GM21515 (cell line): ENCODE measurements around the gene MED27.

Source experiments
- ATAC-seq: cut with Tn5 transposase; IDR thresholded peaks from one replicate; pipeline ENCODE4 v1.9.1; 2021; ENCODE audit not compliant: unreplicated experiment

Gene MED27

DNA sequence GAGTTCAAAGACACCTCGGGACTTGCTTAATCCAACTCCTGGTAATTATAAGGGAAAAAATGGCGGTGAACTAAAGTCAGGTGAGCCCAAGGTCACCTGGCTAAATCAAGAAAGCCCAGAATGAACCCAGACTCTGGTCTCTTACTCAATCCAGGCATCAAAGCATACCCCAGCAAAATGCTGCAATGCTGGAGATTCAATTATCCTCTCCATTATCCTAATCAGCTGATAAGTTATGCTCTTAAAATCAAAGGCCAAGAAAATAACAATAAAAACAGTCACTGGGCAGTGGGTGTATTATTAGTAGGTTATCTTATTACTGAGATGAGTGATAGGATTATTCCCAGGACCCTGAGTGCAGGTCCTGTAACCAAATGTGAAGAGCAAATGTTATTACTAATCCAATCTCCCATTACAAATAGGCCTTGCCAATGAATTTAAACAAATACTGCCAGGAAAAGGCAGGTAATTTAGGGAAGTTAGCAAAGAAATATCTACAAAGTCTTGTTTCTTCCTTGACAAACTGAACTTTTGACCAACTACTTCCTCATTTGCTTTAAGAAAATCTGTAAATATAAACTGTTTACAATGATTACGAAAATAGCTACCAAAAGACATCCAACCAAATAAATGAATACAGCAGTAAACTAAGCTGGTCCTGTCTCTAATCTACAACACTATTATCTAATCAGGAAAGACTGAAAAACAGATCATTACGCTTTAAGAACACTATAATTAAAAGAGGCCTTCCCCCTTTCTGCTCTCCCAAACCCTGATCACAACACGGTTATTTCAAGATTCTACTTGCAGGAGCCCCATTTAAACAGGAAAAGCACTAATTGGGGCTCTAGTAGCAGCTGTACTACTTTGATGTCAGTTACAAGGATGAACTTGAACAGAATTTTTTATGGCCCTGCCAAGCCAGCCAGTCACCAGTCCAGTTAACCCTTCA lies 103.2 kb downstream of the MED27 start:
- ATAC-seq, result no peak

GRCh38 chr9:131972889-131973288 lies 106.8 kb downstream of the MED27 start:
- no peak for ATAC-seq

DNA sequence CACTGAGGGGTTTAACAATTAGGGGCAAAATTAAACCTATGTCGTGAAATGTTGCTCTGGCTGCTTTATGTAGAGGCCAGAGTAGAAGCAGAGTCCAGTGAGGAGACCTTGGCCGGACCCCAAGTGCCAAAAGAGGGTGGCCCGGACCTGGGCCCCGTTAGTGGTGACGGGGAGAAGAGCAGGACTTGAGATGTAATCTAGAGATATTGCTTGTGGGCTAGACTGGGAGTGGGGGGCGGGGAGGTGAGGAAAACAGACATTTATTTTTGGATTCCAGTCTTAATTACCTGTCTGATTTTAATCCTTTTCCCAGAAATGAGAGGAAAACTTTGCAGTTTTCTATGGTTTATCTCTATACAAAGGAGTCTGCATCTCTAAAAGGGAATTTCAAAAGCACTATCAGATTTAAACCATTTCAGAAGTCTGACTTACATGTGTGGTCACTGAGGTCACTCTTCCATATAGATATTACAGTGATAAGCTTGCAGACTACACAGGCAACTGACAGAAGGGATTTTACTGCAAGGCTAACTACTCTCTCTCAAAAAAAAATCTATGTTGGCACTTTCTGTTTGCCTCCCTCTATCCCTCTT lies 108.1 kb downstream of the MED27 start:
- no peak for ATAC-seq

DNA sequence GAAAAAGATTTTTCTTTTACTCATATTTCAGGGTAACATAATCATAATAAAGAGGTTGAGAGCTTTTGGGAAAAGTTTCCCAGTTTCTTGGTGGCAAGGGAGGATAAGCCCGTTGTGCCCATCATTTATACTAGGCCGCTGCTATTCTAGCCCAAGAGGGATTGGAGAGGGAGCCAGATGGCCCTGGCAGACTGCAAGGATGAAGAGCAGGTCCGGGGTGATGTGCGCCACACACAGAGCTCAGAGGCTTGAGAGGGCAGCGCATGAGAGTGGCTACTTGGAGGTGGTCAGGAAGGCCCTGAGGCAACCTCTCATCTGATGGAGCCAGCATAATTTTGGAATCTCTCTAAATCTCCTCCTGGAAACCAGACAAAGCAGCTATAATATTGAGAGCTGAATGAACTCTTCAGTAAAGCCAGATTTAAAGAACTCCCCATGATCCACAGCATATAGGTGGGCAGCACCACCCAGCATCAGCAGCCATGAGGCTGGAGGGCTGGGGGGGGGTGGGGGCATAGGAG lies 110.1 kb downstream of the MED27 start:
- no peak for ATAC-seq

DNA sequence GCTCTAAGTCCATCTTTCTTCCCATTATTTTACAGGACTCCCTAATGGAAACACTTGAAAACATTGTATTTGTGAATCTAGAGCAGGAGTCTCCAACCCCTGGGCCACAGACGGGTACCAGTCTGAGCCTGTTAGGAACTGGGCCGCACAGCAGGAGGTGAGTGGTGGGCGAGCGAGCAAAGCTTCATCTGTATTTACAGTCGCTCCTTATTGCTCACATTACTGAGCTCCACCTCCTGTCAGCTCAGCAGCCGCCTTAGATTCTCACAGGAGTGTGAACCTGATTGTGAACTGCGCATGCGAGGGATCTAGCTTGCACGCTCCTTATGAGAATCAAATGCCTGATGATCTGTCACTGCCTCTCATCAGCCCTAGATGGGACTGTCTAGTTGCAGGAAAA lies 111.0 kb downstream of the MED27 start:
- no peak for ATAC-seq

DNA sequence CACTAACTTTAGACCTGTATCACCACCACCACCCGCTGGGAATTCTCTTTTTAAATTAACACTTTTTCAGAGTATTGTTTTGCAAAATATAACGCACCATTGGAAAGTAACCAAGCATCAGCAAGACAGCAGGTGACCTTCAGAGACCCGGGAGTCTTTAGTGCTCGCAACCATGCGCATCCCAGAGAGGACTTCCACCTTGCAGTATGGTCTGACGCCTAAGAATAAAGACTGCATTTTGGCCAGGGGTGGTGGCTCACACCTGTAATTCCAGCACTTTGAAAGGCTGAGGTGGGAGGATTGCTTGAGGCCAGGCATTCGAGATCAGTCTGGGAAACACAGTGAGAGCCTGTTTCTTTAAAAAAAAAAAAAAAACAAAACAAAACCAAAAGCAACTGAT lies 113.8 kb downstream of the MED27 start:
- no peak for ATAC-seq

- no peak for ATAC-seq
Measured at GRCh38 chr9:131965103-131965502, 114.6 kb downstream of the MED27 start.

- ATAC-seq, result no peak
Measured at GRCh38 chr9:131963072-131964030, 116.3 kb downstream of the MED27 start.

DNA sequence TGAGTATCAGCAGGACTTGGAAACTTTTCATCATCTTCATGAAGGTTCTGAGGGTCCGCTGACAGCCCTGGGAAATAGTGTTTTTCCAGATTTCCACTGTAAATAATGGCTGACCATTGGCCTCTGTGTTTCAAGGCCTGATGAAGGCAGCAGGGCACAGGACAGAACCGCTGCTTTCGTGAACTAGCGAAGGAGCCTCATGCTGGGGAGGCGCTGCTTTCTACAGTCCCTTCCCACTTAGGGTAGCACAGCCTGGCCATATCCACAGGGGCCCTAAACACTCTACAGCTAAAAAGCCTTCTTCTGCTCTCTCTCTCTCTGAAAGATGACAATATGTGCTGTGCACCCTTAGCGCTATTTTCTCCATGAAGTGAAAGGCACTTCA lies 118.2 kb downstream of the MED27 start:
- no peak for ATAC-seq

GRCh38 chr9:131960851-131961495 lies 118.7 kb downstream of the MED27 start:
- ATAC-seq, result no peak

DNA sequence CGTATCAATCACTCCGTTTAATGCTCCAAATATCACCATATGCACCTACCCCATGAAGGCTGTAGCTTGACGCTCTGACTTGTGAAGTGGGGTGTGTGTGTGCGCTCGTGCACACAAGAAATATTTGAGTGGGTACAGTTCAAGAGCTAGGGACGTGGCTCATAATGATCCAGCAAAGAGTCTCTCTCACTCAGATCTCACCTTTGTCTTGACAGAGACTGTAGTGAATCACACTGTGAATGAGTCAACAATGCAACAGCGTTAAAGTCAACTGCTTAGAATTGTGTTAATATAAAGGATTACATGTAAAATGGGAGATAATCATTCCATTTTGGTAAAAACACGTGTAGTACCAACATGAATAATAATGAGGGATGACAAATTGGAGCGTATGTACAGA lies 119.4 kb downstream of the MED27 start:
- no peak for ATAC-seq

DNA sequence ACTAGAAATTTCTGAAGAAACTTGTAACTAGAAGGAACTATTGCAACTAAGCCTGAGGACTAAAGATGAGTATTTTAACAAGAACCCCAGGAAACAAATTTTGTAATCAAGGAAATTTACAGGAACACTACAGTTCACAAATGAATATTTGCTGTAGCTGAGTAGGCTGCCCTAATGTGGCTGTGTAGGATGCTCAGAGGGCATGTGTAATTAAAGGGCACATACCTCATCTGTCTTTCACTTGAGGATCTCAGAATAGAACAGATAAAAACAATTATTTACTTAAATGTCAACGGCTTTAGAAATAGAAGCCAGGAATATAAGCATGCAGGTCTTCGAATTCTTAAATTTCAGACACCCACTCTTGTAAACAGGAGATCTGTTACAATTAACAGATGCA lies 119.8 kb downstream of the MED27 start:
- ATAC-seq, result no peak

GRCh38 chr9:131959056-131959455 lies 120.6 kb downstream of the MED27 start:
- ATAC-seq, result no peak

DNA sequence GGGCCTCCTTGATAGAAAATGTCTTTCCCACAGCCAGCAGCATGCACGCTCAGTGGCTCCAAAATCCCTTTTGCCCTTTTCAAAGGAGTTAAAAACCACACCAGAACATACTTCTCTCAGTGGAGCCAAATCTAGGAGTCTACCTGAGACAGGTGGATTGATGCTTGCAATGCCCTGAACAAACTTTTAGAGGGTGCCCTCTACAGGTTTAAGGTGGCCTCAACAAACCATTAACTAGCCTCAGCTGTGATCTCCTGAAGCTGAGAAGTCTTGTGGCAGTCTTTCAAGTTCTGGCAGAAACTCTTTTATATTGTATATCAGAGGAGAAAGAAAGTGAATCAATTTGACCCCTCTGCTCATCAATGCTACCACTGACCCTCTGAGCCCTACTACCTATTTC lies 125.4 kb downstream of the MED27 start:
- no peak for ATAC-seq

DNA sequence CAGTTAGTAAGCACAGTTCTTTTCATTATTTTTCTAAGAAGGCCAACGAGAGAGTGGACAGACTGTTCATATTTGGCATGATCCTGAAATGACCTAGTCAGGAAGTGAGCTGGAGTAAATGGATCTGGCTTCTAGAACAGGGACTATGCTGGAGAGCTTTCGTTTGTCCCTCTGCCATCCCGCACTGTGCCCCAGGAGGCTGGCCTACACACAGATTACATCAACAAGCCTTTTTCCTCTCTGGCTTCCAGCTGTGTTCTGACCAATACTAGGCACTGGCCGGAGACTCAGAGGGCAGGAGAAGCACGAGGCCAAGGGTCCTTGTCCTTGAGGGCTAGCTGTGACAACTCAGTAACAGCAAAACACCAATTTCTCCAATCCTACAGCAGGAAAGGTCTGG lies 127.8 kb downstream of the MED27 start:
- no peak for ATAC-seq

- no peak for ATAC-seq
Measured at GRCh38 chr9:131951155-131951554, 128.5 kb downstream of the MED27 start.

DNA sequence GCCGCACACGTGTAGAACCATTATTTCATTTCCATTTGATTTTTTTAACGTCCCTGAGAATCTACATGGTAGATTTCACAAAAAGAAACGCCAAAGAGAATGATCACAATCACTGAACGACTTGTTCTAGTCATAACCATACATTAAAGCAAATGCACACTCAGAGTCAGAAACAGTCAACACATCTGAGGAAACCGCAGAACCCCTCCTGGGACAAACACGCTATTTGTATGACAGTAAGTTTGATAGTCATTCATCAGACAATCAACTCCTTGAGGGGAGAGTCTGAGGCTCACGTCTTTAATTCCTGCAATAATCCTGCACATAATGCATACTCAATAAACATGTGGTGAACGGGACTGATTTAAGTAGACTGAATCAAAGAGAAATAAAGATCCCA lies 129.2 kb downstream of the MED27 start:
- no peak for ATAC-seq

DNA sequence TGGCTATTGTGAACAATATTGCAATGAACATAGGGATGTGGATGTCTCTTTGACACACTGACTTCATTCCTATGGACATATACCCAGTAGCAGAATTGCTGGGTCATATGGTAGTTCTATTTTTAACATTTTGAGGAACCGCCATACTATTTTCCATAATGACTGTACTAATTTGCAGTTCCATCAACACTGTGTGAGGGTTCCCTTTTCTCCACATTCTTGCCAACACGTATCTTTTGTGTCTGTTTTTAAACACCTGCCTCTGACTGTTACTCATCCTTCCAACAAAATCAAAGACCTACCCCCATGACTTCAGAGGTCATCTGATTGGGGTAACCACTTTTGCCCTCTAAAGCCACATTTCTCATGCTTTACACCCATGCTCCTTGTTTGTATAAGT lies 133.5 kb downstream of the MED27 start:
- no peak for ATAC-seq

DNA sequence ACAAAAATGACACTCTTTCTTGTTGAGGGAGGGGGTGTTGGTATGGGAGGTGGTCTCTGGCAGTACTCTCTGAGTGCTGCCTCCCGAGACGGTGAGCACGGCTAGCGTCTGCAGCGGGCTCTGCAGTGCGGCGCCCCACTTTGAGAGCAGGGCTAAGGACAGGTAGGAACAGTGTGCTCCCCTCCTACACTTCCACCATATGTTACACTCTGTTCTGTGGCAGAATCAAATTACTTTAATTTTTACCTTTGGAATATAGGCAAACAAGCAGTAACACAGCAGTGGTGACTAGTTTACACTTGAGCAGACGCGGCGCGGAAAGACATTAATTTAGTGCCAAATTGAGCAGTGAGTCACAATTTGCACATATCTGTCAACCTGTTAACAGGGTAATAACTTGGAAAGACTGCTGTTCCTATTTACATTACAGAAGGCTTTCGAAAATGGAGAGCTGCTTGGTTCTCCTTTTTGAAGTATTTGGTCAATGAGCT lies 136.3 kb downstream of the MED27 start:
- no peak for ATAC-seq

- ATAC-seq, result no peak
Measured at GRCh38 chr9:131942146-131942720, 137.4 kb downstream of the MED27 start.
